Measurements from ENCODE around the gene PIK3C3. TPM values are rescaled to one million over a fixed set of nuclear protein-coding genes. Genes with fewer than 3 reads are reported as not detected.

PIK3C3 gene
- total and polyA plus RNA-seq, 2 experiments from 2014 or later: 24.9 to 54.7 TPM

- 62% methylated on average over 3 of the region's 3 CpGs for WGBS (ENCODE audit: low lambda C conversion rate, missing lambda C conversion rate)
- no peak overlapping the region for H3K27ac ChIP-seq
- no peak for DNase-seq (ENCODE audit: low spot score)
- no peak overlapping the region for H2AFZ ChIP-seq
- no peaks in the 10 kb centered on the region for H3K27me3 ChIP-seq
- TF ChIP-seq EZH2 (IDR thresholded peaks at IDR 0.05; ENCODE audit: borderline replicate concordance): no peak
- no peak for TF ChIP-seq EZH2phosphoT487 (IDR thresholded peaks at IDR 0.05; ENCODE audit: low read depth, severe bottlenecking, unreplicated experiment)
- TF ChIP-seq, protein P1, sequence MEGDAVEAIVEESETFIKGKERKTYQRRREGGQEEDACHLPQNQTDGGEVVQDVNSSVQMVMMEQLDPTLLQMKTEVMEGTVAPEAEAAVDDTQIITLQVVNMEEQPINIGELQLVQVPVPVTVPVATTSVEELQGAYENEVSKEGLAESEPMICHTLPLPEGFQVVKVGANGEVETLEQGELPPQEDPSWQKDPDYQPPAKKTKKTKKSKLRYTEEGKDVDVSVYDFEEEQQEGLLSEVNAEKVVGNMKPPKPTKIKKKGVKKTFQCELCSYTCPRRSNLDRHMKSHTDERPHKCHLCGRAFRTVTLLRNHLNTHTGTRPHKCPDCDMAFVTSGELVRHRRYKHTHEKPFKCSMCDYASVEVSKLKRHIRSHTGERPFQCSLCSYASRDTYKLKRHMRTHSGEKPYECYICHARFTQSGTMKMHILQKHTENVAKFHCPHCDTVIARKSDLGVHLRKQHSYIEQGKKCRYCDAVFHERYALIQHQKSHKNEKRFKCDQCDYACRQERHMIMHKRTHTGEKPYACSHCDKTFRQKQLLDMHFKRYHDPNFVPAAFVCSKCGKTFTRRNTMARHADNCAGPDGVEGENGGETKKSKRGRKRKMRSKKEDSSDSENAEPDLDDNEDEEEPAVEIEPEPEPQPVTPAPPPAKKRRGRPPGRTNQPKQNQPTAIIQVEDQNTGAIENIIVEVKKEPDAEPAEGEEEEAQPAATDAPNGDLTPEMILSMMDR (IDR thresholded peaks at IDR 0.05; ENCODE audit: poor library complexity): no peak
- no peak overlapping the region for H3K4me2 ChIP-seq
- H3K4me3 ChIP-seq: no peak overlapping the region
- H3K79me2 ChIP-seq: no peaks in the 10 kb centered on the region
- H4K20me1 ChIP-seq (ENCODE audit: insufficient read depth, poor library complexity, severe bottlenecking): no peaks in the 10 kb centered on the region
- H3K9me3 ChIP-seq (ENCODE audit: low read depth): no peaks in the 10 kb centered on the region
- H3K4me1 ChIP-seq (ENCODE audit: insufficient read depth): no peaks in the 10 kb centered on the region
- no peaks in the 10 kb centered on the region for H3K9me2 ChIP-seq (replicated peaks; ENCODE audit: insufficient read depth)
- H3K36me3 ChIP-seq (replicated peaks; ENCODE audit: insufficient read depth, low read depth): no peaks in the 10 kb centered on the region
Observed at GRCh38 chr18:41917181-41917580, 37.9 kb upstream of the PIK3C3 start.

DNA sequence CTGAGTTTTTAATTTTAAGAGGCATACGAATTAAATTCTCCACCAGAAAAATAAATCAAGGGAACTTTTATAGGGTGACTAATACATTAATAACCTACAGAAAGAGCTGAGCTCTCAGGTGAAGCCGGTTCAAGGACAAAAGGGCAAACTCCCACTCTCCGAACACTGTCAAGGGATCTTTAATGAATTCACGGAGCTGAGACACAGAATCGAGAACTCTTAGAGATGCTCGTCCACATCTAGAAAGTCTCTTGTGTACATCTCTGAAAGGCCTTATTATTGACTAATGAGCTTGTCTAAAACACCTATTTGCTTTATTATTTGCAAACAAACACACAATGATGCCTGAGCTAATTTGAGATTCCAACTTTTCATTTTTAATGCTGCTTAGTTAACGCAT lies 33.3 kb upstream of the PIK3C3 start:
- no peaks in the 10 kb centered on the region for H3K27me3 ChIP-seq
- 83% methylated on average over 7 of the region's 7 CpGs for WGBS (ENCODE audit: low lambda C conversion rate, missing lambda C conversion rate)

GRCh38 chr18:41922176-41922575 lies 32.9 kb upstream of the PIK3C3 start:
- no peaks in the 10 kb centered on the region for H3K4me1 ChIP-seq (ENCODE audit: insufficient read depth)
- no peak for TF ChIP-seq EZH2 (IDR thresholded peaks at IDR 0.05; ENCODE audit: borderline replicate concordance)
- TF ChIP-seq EZH2phosphoT487 (IDR thresholded peaks at IDR 0.05; ENCODE audit: low read depth, severe bottlenecking, unreplicated experiment): no peak
- TF ChIP-seq, protein P1 (IDR thresholded peaks at IDR 0.05; ENCODE audit: poor library complexity): no peak
- H3K79me2 ChIP-seq: no peaks in the 10 kb centered on the region
- H4K20me1 ChIP-seq (ENCODE audit: insufficient read depth, poor library complexity, severe bottlenecking): no peaks in the 10 kb centered on the region
- 61% methylated on average over 5 of the region's 5 CpGs for WGBS (ENCODE audit: low lambda C conversion rate, missing lambda C conversion rate)
- H3K9me3 ChIP-seq (ENCODE audit: low read depth): no peaks in the 10 kb centered on the region
- no peak overlapping the region for H3K4me2 ChIP-seq
- no peak overlapping the region for H3K27ac ChIP-seq
- DNase-seq (ENCODE audit: low spot score): no peak
- H3K27me3 ChIP-seq: no peaks in the 10 kb centered on the region
- no peak overlapping the region for H2AFZ ChIP-seq
- H3K36me3 ChIP-seq (replicated peaks; ENCODE audit: insufficient read depth, low read depth): no peaks in the 10 kb centered on the region
- no peak overlapping the region for H3K4me3 ChIP-seq
- H3K9me2 ChIP-seq (replicated peaks; ENCODE audit: insufficient read depth): no peaks in the 10 kb centered on the region

More for the DNA sequence above, 33.3 kb upstream of the PIK3C3 start:
- no peak overlapping the region for H3K4me2 ChIP-seq
- H3K4me3 ChIP-seq: no peak overlapping the region
- no peaks in the 10 kb centered on the region for H3K36me3 ChIP-seq (replicated peaks; ENCODE audit: insufficient read depth, low read depth)
- no peaks in the 10 kb centered on the region for H3K79me2 ChIP-seq
- no peaks in the 10 kb centered on the region for H3K9me3 ChIP-seq (ENCODE audit: low read depth)
- H3K27ac ChIP-seq: no peak overlapping the region
- no peak overlapping the region for H2AFZ ChIP-seq
- no peaks in the 10 kb centered on the region for H4K20me1 ChIP-seq (ENCODE audit: insufficient read depth, poor library complexity, severe bottlenecking)
- no peaks in the 10 kb centered on the region for H3K9me2 ChIP-seq (replicated peaks; ENCODE audit: insufficient read depth)
- no peak for DNase-seq (ENCODE audit: low spot score)
- H3K4me1 ChIP-seq (ENCODE audit: insufficient read depth): no peaks in the 10 kb centered on the region
- TF ChIP-seq EZH2phosphoT487 (IDR thresholded peaks at IDR 0.05; ENCODE audit: low read depth, severe bottlenecking, unreplicated experiment) (no peak), EZH2 (IDR thresholded peaks at IDR 0.05; ENCODE audit: borderline replicate concordance) (no peak)
- TF ChIP-seq, protein P1 (IDR thresholded peaks at IDR 0.05; ENCODE audit: poor library complexity): no peak

DNA sequence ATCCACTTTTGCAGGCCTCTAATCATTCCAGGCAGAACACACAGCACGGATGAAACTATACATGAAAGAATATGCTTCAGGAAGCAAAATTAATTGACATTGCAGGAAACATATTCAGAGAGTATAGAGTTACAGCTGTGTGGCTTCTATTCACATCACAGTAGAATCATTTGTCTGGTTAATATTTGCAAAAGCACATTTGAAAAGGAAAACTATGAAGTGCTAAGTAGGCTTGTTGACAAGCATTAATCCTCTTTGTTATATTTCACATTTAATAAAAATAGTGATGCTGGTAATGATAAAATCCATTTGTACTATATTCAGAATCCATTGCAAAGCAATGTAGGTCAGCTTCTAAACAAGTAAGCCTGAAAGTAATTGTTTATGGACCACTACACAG lies 32.2 kb upstream of the PIK3C3 start:
- no peaks in the 10 kb centered on the region for H3K79me2 ChIP-seq
- no peaks in the 10 kb centered on the region for H3K9me2 ChIP-seq (replicated peaks; ENCODE audit: insufficient read depth)
- WGBS (ENCODE audit: low lambda C conversion rate, missing lambda C conversion rate): 71% methylated on average over 1 of the region's 1 CpG
- H3K4me2 ChIP-seq: no peak overlapping the region
- DNase-seq (ENCODE audit: low spot score): no peak
- H2AFZ ChIP-seq: no peak overlapping the region
- TF ChIP-seq, protein P1 (IDR thresholded peaks at IDR 0.05; ENCODE audit: poor library complexity): no peak
- no peaks in the 10 kb centered on the region for H3K27me3 ChIP-seq
- no peaks in the 10 kb centered on the region for H3K4me1 ChIP-seq (ENCODE audit: insufficient read depth)
- H3K4me3 ChIP-seq: no peak overlapping the region
- H3K9me3 ChIP-seq (ENCODE audit: low read depth): no peaks in the 10 kb centered on the region
- no peaks in the 10 kb centered on the region for H3K36me3 ChIP-seq (replicated peaks; ENCODE audit: insufficient read depth, low read depth)
- no peaks in the 10 kb centered on the region for H4K20me1 ChIP-seq (ENCODE audit: insufficient read depth, poor library complexity, severe bottlenecking)
- no peak overlapping the region for H3K27ac ChIP-seq
